Stimulated activated CD4-positive, alpha-beta T cell treated with anti-CD3 and anti-CD28 coated beads, Interleukin-1b, Interleukin-23, amount 100 ng/mL, for 4 hours (primary cell): ENCODE results near the gene LYSMD3.

Source experiments
- DNase-seq, 2 donors: peaks; one replicate each; pipeline ENCODE4 v3.0.0-alpha.2; 2020; ENCODE audit warnings: low read depth in 2 of 2

Gene LYSMD3

DNA sequence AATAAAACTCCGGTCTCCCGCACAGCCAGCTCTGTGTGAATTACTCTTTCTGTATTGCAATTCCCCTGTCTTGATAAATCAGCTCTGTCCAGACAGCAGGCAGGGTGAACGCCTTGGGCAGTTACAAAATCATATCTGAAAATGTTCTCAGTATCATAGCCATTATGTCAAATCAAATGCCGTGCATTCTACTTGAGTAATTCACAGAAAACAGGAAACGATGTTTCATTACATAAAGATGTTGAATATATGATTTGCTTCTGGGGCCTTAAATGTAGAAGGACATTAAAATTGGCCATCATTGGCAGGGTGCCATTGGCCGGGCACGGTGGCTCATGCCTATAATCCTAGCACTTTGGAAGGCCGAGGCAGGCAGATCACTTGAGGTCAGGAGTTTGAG lies 46.2 kb downstream of the LYSMD3 start:
- DNase-seq: no peak

DNA sequence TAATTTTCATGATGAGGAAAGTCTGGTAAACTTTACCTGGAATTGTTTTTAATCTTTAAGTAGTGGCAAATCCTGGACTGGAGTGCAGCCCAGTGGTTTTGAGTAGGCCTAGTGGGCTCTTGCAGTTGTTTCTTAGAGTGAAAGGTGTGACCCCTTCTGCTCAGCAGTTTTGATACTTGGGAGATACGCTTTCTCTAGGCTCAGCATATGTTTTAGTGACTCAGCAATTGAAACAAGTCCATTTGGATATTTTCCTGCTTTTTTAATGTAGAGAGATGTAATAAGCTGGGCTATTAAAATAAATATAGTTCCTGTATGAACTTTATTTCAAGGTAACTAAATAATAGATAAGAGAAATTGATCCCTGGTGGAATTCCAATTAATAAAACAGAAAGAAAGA lies 48.7 kb downstream of the LYSMD3 start:
- DNase-seq: no peak

DNA sequence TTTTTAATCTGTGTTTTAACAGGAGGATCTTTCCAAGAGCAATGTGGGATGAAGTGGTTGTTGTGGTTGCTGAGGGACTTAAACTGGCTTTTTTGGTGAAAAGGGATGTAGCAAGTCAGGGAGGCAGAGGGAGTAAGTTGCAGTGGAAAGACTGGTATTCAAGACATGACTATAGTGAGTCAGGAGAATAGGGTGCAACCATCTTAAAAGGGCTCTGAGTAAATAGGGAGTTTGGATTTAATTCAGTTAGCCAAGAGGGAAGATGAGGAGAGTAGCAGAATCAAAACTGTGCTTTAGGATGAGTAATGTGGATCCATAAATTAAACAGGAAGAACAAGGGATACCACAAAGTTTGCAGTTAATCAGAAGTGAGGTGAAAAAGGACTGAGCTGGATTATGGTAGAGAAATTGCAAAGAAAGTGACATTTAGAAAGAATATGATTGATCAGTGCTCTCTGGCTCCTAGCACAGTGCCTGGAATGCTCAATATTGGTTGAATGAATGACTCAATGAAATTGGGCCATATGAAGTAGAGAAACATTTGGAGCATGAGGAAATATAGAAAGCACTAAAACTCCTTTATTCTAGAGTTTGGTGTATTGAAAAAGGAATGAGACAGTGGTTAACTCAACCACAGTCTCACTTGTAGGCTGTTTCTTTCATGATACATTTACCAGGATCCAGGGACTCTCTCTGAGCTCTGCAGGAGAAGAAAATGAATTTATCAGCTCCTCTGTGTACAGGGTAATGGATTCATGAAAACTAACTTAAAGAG lies 49.6 kb downstream of the LYSMD3 start:
- DNase-seq: no peak

DNA sequence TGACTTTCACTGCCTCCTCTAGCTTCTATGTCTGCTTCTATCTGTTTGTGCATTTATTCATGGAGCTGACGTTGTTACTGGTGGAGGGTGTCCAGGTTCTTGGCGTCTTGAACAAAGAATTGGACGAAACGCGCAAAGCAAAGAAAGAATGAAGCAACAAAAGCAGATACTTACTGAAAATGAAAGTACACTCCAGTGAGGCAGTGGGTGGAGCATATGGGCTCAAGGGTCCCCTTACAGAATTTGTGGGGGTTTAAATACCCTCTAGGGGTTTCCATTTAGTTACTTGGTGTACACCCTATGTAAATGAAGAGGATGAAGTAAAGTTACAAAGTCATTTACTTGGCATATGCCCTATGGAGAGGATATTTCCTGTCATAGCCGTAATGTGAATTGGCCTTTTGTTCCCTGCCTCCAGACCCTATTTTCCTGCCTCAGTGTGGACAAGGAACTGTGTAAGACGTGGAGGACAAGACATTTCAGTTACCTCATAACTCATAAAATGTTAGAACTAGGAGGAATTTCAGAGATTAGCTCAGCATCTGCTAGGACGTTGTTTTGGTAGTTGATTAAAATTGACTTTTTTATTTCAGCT lies 51.7 kb downstream of the LYSMD3 start:
- DNase-seq: no peak

DNA sequence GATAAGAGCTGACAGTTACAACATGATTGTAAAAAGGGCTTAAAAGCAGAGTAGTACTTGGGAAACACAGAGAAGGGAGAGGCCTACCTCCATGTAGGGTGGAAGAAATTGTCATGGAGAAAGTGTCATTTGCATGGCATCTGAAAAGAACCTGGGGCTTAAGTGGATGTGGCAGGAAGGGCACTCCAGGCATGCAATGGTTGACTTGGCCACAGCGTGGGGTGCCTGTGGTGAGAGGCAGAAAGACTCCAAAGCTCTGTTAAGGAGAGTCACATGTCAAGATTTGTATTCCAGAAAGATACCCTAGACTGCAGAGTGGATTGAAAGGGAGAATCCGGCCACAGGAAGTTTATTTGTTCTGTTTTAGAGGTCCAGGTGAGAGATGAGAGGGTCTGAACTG lies 52.3 kb downstream of the LYSMD3 start:
- no peak for DNase-seq

DNA sequence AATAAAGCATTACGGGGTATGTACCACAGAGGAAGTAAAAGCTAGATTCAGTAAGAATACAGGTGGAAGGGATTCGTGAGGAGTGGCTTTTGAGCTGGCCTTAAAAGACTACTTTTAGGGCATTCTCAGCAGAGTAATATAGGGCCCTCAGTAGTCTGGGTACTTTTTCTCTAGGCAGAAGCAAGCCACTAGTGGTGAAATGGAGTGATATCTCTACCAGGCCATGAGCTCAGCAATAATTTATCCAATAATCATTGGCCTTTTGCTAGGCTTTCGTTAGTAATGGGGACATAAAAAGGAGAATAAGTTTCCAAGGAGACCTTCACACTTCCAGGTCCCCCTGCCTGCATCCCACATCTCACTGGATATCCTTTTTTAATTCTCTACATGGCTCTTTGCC lies 53.0 kb downstream of the LYSMD3 start:
- no peak for DNase-seq

DNA sequence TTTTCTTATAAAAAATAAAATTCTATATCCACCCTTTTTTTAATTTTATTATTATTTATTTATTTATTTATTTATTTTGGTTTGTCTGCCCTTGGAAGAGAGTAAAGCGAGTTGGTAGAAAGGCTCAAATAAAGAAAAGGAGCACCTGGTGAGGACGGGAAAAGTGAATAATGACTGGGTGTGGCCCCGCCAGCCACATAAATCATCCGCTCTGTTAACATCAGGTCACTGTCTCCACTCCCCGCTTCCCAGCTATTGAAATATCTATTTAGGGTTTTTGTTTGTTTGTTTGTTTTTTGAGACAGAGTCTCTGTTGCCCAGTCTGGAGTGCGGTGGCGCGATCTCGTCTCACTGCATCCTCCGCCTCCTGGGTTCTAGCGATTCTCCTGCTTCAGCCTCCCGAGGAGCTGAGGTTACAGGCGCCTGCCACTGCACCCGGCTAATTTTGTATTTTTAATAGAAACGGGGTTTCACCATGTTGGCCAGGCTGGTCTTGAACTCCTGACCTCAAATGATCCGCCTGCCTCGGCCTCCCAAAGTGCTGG lies 53.9 kb downstream of the LYSMD3 start:
- no peak for DNase-seq

DNA sequence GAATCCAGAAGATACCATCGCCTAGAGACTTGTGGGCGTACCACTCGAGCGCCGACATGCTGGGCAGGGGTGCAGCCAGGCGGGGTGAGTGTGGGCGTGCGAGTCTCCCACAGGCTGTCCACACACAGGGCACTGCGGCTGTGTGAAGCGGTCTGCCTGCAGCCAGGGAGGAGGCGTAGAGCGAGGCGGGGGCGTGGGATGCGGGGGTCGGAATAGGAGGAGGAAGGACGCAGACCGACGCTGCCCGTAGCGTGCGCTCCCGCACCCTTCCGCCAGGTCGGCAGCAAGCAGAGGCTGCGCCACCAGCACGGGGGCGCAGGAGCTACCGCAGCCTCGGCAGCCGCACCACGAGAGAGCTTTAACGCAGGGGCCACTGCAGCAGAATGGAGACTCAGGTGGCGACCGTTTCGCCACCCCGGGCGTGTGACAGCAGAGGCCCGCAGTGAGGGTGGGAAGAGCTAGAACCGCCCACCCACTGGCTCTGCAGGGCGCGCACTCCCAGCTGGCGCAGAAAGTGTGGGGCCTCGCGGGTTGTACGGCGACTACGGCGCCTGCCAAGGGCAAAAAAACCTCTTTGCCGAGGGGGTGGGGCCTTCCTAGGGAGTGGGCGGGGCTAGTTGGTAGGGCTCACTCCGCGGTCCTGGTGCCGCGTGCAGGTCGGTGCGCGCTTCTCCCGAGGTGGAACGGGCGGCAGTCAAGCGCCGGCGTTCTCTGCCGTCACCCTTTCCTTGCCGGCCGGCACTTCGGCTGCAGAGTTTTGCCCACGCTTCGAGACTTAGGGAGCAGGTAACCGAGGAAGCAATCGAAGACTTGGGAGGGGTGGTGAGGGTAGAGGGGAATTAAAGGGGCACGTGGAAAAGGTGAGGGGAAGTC lies 54.9 kb downstream of the LYSMD3 start, which contains the start of the genes MBLAC2 and POLR3G:
MBLAC2 (minus strand) TSS at position 537 of the 873 bp plus-strand sequence; CDS start at position 58, 479 bp downstream.
POLR3G (plus strand) TSS at position 630 of the 873 bp plus-strand sequence. CDS start 10,704 bp downstream, outside the sequence.
- peak; percentile 91 to 92 for DNase-seq

DNA sequence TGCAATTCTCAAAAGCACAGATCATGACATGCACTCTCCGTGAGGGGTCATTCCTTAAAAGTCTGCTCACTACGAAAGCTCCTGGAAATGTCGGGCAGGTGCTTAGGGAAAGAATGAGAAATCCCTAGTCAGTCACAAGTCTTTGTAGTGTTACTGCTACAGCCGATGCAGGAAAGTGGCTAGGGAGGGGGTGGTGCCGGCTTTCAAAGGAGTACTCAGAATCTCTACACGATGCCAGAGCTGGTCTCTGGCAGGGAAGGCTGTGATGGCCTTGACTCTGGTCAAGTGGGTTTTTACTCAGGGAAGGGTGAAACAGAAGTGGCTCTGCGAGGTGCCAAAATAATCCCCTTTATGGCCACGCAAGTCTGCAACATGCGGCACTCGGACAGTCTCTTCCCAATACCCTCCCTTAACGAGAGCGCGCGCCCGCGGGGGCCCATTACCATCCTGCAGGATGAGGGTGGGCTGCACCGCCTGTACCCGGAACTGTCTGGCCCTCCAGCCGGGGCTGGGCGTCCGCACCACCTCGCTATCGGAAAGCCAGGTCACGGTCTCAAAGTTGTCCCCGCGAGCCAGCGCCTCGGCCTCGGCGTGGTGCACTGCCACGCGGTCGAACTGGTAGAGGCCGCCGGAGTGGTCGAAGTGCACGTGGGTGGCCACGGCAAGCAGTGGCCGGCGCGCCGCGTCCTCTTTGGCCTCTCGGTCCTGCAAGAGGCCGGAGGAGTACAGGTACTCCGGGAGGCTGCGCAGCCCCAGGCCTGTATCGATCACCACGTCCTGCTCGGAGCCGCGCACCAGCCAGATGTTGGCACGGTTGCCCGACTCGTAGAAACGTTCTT lies 55.8 kb downstream of the LYSMD3 start:
- peak; percentile 13 to 15 for DNase-seq

DNA sequence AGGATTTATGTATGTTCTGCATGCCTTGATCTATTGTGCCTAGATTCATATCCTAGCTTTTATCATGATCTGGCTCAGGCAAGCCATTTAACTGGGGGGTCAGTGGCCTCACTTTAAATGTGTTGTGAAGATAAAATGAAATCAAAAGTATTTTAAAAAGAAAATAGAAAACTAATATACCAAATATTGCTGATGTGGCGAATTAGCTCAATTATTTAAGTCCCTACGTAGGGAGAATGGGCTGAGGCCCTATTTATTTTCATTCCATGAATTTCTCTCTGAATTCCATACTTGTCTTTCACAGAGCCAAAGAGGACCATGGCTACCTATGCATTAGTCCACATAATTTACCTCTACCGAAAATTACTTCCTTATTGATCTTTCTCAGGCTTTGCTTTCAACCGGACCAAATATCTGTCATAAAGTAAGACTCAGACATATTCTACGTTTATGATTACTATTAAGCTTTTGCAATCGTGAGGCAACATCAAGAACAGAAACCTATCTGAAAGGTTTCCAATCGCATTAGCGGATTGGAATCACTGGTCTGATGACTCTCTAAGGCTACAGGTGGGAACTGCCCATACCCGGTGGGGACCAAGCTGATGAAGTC lies 56.5 kb downstream of the LYSMD3 start:
- DNase-seq: no peak
